Activated B cell treated with CpG ODN at 0.5 μM for 24 hours (primary cell): Measurements from ENCODE around the gene ZNF225. TPM values are rescaled to one million over a fixed set of nuclear protein-coding genes. Genes with fewer than 3 reads are reported as not detected.
A peak's percentile ranks its signal among the peaks of the same experiment; 100 is the strongest.

ENCODE experiments used
- ATAC-seq: fragments of 200-7000 bp; cut with Tn5 transposase; one replicate; pipeline ENCODE4 v1.10.0; 2021; ENCODE audit warnings: low read depth, mild to moderate bottlenecking, moderate library complexity
- CTCF ChIA-PET: fragments of 350-600 bp; sonication (Branson Sonifier 250); formaldehyde crosslinking; loops from one replicate; lab custom pipeline; 2021; ENCODE audit warnings: antibody characterized with exemption; lab: Charles Lee
- POLR2A ChIA-PET: fragments of 350-600 bp; sonication (Branson Sonifier 250); formaldehyde crosslinking; loops from one replicate; lab custom pipeline; 2021; ENCODE audit warnings: antibody characterized with exemption; lab: Charles Lee
- DNase-seq: peaks from one replicate; pipeline ENCODE4 v3.0.0; 2022
- H3K27ac Mint-ChIP-seq: one replicate; pipeline ENCODE4 v1.8.0; 2020; ENCODE audit warnings: mixed read lengths
- H3K27me3 Mint-ChIP-seq: one replicate; pipeline ENCODE4 v1.8.0; 2021; ENCODE audit warnings: mixed read lengths
- H3K36me3 Mint-ChIP-seq: one replicate; pipeline ENCODE4 v1.8.0; 2021; ENCODE audit warnings: low read depth, mixed read lengths
- H3K4me1 Mint-ChIP-seq: one replicate; pipeline ENCODE4 v1.8.0; 2021; ENCODE audit warnings: mixed read lengths
- H3K4me3 Mint-ChIP-seq: one replicate; pipeline ENCODE4 v1.8.0; 2020; ENCODE audit warnings: mild to moderate bottlenecking, mixed read lengths
- H3K9me3 Mint-ChIP-seq: one replicate; pipeline ENCODE4 v1.8.0; 2020; ENCODE audit warnings: mixed read lengths
- CTCF ChIP-seq: fragments of 200-600 bp; IDR thresholded peaks from one replicate; pipeline ENCODE4 v1.8.0; 2022; ENCODE audit warnings: antibody characterized with exemption, mild to moderate bottlenecking
- intact Hi-C: fragments of 100-400 bp; cut with micrococcal nuclease; formaldehyde crosslinking; loops from one replicate; pipeline ENCODE4 v1.15.1; 2024
- total RNA-seq: library from RNA; stranded (reverse); gene quantifications from 2 replicates; pipeline ENCODE4 v1.2.3, GENCODE V29; 2022

ZNF225 gene
- 7.9 and 9.2 TPM in 2 replicates for total RNA-seq

GRCh38 chr19:44113138-44113783, at the start of gene ZNF225:
Gene ZNF225 (plus strand): TSS chr19:44113399. CDS start chr19:44115828, 2,429 bp downstream.
- intact Hi-C loops = loop anchor here (1.0 to 5.0 kb wide), 10 partner anchors 19 to 286 kb away; partner anchors contain the start of genes ZNF224, ZNF226, ZNF227 and ZNF230
- peak within 1 kb of the TSS; percentile 83 for H3K27ac Mint-ChIP-seq
- no peaks in the 10 kb centered on the region for H3K27me3 Mint-ChIP-seq
- H3K4me1 Mint-ChIP-seq = peaks cover 31% of the 10 kb centered on the region
- peak within 1 kb of the TSS; percentile 97 for H3K4me3 Mint-ChIP-seq
- DNase-seq = peak; percentile 65
- H3K36me3 Mint-ChIP-seq = peaks cover 37% of the 10 kb centered on the region
- H3K9me3 Mint-ChIP-seq = peaks cover 12% of the 10 kb centered on the region
- no peak for TF ChIP-seq CTCF
- ATAC-seq = peak; percentile 95
- CTCF ChIA-PET = no interaction called here
- POLR2A ChIA-PET = interaction anchor here (0.8 to 2.6 kb wide), 4 partner anchors 19 to 178 kb away, joined by 4 to 19 read pairs (median 7); partner anchors contain the start of genes ZNF224, ZNF226 and ZNF45

- DNase-seq (no peak), ATAC-seq (no peak)
- no peak overlapping the region for H3K4me3 Mint-ChIP-seq
- POLR2A ChIA-PET = no interaction called here
- CTCF ChIA-PET = no interaction called here
- H3K9me3 Mint-ChIP-seq = peaks cover 36% of the 10 kb centered on the region
- intact Hi-C loops = no loop called here
- TF ChIP-seq CTCF = no peak
- H3K27me3 Mint-ChIP-seq = peaks cover 1% of the 10 kb centered on the region
- H3K4me1 Mint-ChIP-seq = peaks cover 4% of the 10 kb centered on the region
- H3K36me3 Mint-ChIP-seq = peaks cover 60% of the 10 kb centered on the region
- no peak overlapping the region for H3K27ac Mint-ChIP-seq
Observed at GRCh38 chr19:44066305-44066704, 46.9 kb upstream of the ZNF225 start.

GRCh38 chr19:44069415-44069814, 43.8 kb upstream of the ZNF225 start:
- CTCF ChIA-PET = no interaction called here
- peaks cover 1% of the 10 kb centered on the region for H3K27me3 Mint-ChIP-seq
- TF ChIP-seq CTCF = no peak
- ATAC-seq = no peak
- peaks cover 41% of the 10 kb centered on the region for H3K9me3 Mint-ChIP-seq
- no peak for DNase-seq
- peaks cover 24% of the 10 kb centered on the region for H3K4me1 Mint-ChIP-seq
- intact Hi-C loops = no loop called here
- no peak overlapping the region for H3K27ac Mint-ChIP-seq
- H3K36me3 Mint-ChIP-seq = peaks cover 43% of the 10 kb centered on the region
- H3K4me3 Mint-ChIP-seq = no peak overlapping the region
- POLR2A ChIA-PET = no interaction called here

GRCh38 chr19:44071824-44072542, 41.2 kb upstream of the ZNF225 start, which contains the start of gene ZNF284:
Gene ZNF284 (plus strand): TSS chr19:44072159. CDS start chr19:44076390, 4,231 bp downstream.
- ATAC-seq = peak; percentile 100
- peaks cover 1% of the 10 kb centered on the region for H3K27me3 Mint-ChIP-seq
- ChIA-PET POLR2A (interaction anchor here (0.6 to 1.4 kb wide), 5 partner anchors 20 to 137 kb away, joined by 3 to 6 read pairs (median 3); partner anchors contain the start of genes ZNF224, ZNF230 and ZNF45), CTCF (interaction anchor here (1.0 kb wide), 1 partner anchor 23 kb away, joined by 4 read pairs; no protein-coding TSS in a partner anchor)
- H3K9me3 Mint-ChIP-seq = peaks cover 25% of the 10 kb centered on the region
- H3K36me3 Mint-ChIP-seq = peaks cover 31% of the 10 kb centered on the region
- H3K4me3 Mint-ChIP-seq = peak within 1 kb of the TSS; percentile 94
- peaks cover 26% of the 10 kb centered on the region for H3K4me1 Mint-ChIP-seq
- no peak for TF ChIP-seq CTCF
- intact Hi-C loops = loop anchor here (1.0 to 2.0 kb wide), 7 partner anchors 21 to 137 kb away; partner anchors contain the start of genes ZNF222, ZNF224, ZNF225 and ZNF226
- H3K27ac Mint-ChIP-seq = peak within 1 kb of the TSS; percentile 80
- DNase-seq = peak; percentile 67
